Ascending aorta (tissue), 2 donors: ENCODE data around the gene DNAAF1. TPM values are rescaled to one million over a fixed set of nuclear protein-coding genes. Genes with fewer than 3 reads are reported as not detected.

Experiments
- DNase-seq, 2 donors: peaks; one replicate each; pipeline ENCODE4 v3.0.0-alpha.2; 2019; ENCODE audit warnings: low spot score in 2 of 2
- H3K27ac ChIP-seq, 2 donors: fragments of 200-600 bp; sonication (generic); one replicate each; pipeline ENCODE4 v1.5.1; 2016 to 2017; ENCODE audit warnings: mild to moderate bottlenecking in 1 of 2
- H3K27me3 ChIP-seq: fragments of 200-600 bp; sonication (generic); one replicate; pipeline ENCODE4 v1.5.1; 2017
- H3K36me3 ChIP-seq, 2 donors: fragments of 200-600 bp; sonication (generic); one replicate each; pipeline ENCODE4 v1.5.1; 2016
- H3K4me1 ChIP-seq, 2 donors: fragments of 200-600 bp; sonication (generic); one replicate each; pipeline ENCODE4 v1.5.1; 2016 to 2017; ENCODE audit warnings: mild to moderate bottlenecking in 1 of 2
- H3K4me3 ChIP-seq, 2 donors: fragments of 200-600 bp; sonication (generic); one replicate each; pipeline ENCODE4 v1.5.1; 2016 to 2017; ENCODE audit warnings: mild to moderate bottlenecking in 1 of 2
- H3K9me3 ChIP-seq, 2 donors: fragments of 200-600 bp; sonication (generic); one replicate each; pipeline ENCODE4 v1.5.1; 2016
- intact Hi-C: fragments of 100-400 bp; cut with DNase I; formaldehyde crosslinking; loops from one replicate; pipeline ENCODE4 v1.15.1; 2023
- total RNA-seq: library from RNA; depleted of rRNA; stranded (reverse); fragments of >200 nt; gene quantifications from one replicate; pipeline ENCODE4 v1.1.0, GENCODE V29; 2016
- TF ChIP-seq, protein P1 (sequence below), 3 experiments: fragments of 200-600 bp in 2 of 3; fragments of 450-650 bp in 1 of 3; sonication (generic) in 2 of 3; IDR thresholded peaks; one replicate each; pipeline ENCODE4 v1.5.1; 2016 to 2019; ENCODE audit warnings: antibody characterized with exemption in 3 of 3, mild to moderate bottlenecking in 1 of 3, moderate library complexity in 1 of 3

Gene DNAAF1
- total RNA-seq, 1 donor from 2014 or later, result not detected

- no peak for DNase-seq
- intact Hi-C loops, result no loop called here
- peak overlapping the region; percentile 61 to 97 for H3K4me3 ChIP-seq
- H3K36me3 ChIP-seq, result no peaks in the 10 kb centered on the region
- H3K9me3 ChIP-seq, result no peaks in the 10 kb centered on the region
- H3K4me1 ChIP-seq, result peaks cover 0 to 7% of the 10 kb centered on the region in 2 donors
- no peaks in the 10 kb centered on the region for H3K27me3 ChIP-seq
- H3K27ac ChIP-seq, result no peak overlapping the region
- TF ChIP-seq, protein P1, sequence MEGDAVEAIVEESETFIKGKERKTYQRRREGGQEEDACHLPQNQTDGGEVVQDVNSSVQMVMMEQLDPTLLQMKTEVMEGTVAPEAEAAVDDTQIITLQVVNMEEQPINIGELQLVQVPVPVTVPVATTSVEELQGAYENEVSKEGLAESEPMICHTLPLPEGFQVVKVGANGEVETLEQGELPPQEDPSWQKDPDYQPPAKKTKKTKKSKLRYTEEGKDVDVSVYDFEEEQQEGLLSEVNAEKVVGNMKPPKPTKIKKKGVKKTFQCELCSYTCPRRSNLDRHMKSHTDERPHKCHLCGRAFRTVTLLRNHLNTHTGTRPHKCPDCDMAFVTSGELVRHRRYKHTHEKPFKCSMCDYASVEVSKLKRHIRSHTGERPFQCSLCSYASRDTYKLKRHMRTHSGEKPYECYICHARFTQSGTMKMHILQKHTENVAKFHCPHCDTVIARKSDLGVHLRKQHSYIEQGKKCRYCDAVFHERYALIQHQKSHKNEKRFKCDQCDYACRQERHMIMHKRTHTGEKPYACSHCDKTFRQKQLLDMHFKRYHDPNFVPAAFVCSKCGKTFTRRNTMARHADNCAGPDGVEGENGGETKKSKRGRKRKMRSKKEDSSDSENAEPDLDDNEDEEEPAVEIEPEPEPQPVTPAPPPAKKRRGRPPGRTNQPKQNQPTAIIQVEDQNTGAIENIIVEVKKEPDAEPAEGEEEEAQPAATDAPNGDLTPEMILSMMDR (IDR thresholded peaks at IDR 0.05), result no peak
Observed at GRCh38 chr16:84143784-84144199, 1.3 kb upstream of the DNAAF1 start.

- no peaks in the 10 kb centered on the region for H3K36me3 ChIP-seq
- H3K27me3 ChIP-seq, result no peaks in the 10 kb centered on the region
- H3K4me3 ChIP-seq, result peak overlapping the region; percentile 61 to 97
- H3K9me3 ChIP-seq, result no peaks in the 10 kb centered on the region
- H3K4me1 ChIP-seq, result peaks cover 0 to 7% of the 10 kb centered on the region in 2 donors
- TF ChIP-seq, protein P1 (IDR thresholded peaks at IDR 0.05), result no peak
- H3K27ac ChIP-seq, result peak overlapping the region; percentile 27 to 76
- intact Hi-C loops, result no loop called here
- no peak for DNase-seq
Observed at GRCh38 chr16:84144209-84144858, 774 bp upstream of the DNAAF1 start.

- no peak for DNase-seq
- no peak overlapping the region for H3K4me3 ChIP-seq
- H3K27me3 ChIP-seq, result no peaks in the 10 kb centered on the region
- H3K36me3 ChIP-seq, result no peaks in the 10 kb centered on the region
- TF ChIP-seq, protein P1 (IDR thresholded peaks at IDR 0.05), result no peak
- no peaks in the 10 kb centered on the region for H3K4me1 ChIP-seq
- intact Hi-C loops, result no loop called here
- no peak overlapping the region for H3K27ac ChIP-seq
- H3K9me3 ChIP-seq, result no peaks in the 10 kb centered on the region
Observed at GRCh38 chr16:84150926-84151325, 5.8 kb downstream of the DNAAF1 start.

DNA sequence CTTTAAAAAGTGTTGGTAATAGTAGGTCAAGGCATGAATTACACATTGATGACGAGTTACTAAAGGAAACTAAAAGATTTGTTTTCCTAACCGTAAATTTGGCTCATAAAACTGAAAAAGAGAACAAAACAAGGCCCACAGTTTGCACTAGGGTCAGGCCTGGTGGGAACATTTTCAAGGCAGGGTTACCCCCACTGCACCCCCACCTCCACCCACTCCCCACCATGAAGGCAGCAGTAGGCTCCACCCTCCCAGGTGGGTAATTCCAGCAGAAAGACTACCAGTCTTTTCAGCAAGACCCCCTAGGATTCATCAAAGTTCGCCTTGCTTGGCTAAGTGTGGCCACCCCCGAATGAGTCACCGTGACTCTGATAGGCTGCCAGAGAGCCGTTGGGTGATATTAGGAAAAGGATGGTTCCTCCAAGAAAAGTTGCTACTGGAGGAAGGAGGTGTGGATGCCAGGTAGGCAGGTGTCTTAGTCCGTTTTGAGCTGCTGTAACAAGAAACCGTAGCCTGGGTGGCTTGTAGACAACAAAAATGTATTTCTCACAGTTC is 8.6 kb downstream of the DNAAF1 start:
- TF ChIP-seq, protein P1 (IDR thresholded peaks at IDR 0.05), result no peak
- H3K4me1 ChIP-seq, result no peaks in the 10 kb centered on the region
- no peak for DNase-seq
- no peak overlapping the region for H3K27ac ChIP-seq
- intact Hi-C loops, result no loop called here
- no peaks in the 10 kb centered on the region for H3K36me3 ChIP-seq
- H3K4me3 ChIP-seq, result no peak overlapping the region
- H3K27me3 ChIP-seq, result no peaks in the 10 kb centered on the region
- no peaks in the 10 kb centered on the region for H3K9me3 ChIP-seq

- TF ChIP-seq, protein P1 (IDR thresholded peaks at IDR 0.05), result no peak
- Histone ChIP-seq H3K27ac (no peak overlapping the region), H3K27me3 (no peaks in the 10 kb centered on the region), H3K9me3 (no peaks in the 10 kb centered on the region), H3K4me1 (no peaks in the 10 kb centered on the region), H3K36me3 (no peaks in the 10 kb centered on the region), H3K4me3 (no peak overlapping the region)
- intact Hi-C loops, result no loop called here
- no peak for DNase-seq
Observed at GRCh38 chr16:84155226-84155625, 10.1 kb downstream of the DNAAF1 start.
